ENCODE results near the gene ZNF419. TPM values are rescaled to one million over a fixed set of nuclear protein-coding genes. Genes with fewer than 3 reads are reported as not detected.
A peak's percentile ranks its signal among the peaks of the same experiment; 100 is the strongest.

Gene ZNF419
- total and polyA plus RNA-seq, 9 of the 15 experiments (the other 6 are each of a cell fraction or from before 2014, with no cell fraction given): 0.07 to 5.4 (median 1.5) TPM

DNA sequence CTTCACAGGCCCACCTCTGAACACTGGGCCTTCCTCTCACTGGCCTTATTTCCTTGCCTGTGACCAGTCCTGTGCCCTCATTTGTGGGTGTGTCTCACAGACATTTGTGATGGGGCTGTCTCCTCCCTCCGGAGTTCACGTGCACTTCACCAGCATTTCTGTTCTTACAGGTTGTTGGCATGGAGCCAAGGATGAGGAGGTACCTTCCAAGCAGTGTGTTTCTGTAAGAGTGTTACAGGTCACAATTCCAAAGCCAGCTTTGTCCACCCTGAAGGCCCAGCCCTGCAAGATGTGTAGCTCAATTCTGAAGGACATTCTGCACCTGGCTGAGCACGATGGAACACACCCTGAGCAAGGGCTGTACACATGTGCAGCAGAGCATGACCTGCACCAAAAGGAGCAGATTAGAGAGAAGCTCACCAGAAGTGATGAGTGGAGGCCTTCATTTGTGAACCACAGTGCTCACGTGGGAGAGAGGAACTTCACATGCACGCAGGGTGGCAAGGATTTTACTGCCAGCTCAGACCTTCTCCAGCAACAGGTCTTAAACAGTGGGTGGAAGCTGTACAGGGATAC lies 44.3 kb upstream of the ZNF419 start:
- H3K27me3 ChIP-seq (ENCODE audit: control insufficient read depth in 2 of 2, insufficient read depth in 2 of 2, low read length in 2 of 2): no peaks in the 10 kb centered on the region
- H3K9me3 ChIP-seq (replicated peaks; ENCODE audit: control insufficient read depth, insufficient read depth, low read depth, low read length): peaks cover 9% of the 10 kb centered on the region
- no peak overlapping the region for H3K4me3 ChIP-seq
- no peak overlapping the region for H3K4me2 ChIP-seq (ENCODE audit: insufficient read depth, low read length)
- no peak overlapping the region for H3K9ac ChIP-seq (ENCODE audit: insufficient read depth in 1 of 2, low read depth in 2 of 2, low read length in 2 of 2)
- peaks cover 36% of the 10 kb centered on the region for H3K79me2 ChIP-seq (ENCODE audit: control insufficient read depth, insufficient read depth, low read length)
- H3K9me1 ChIP-seq (ENCODE audit: control insufficient read depth, insufficient read depth, low read length): no peaks in the 10 kb centered on the region
- intact Hi-C loops (cut with micrococcal nuclease) (no loop called here), in situ Hi-C loops (cut with MboI) (no loop called here)
- FAIRE-seq: no peak
- H4K20me1 ChIP-seq (replicated peaks; ENCODE audit: control insufficient read depth, insufficient read depth, low read length): no peaks in the 10 kb centered on the region
- 66% methylated on average over 5 of the region's 5 CpGs for WGBS (ENCODE audit: insufficient coverage, low coverage, missing lambda C conversion rate)
- peaks cover 37% of the 10 kb centered on the region for H3K36me3 ChIP-seq (ENCODE audit: control insufficient read depth, insufficient read depth, low read length)
- H3K4me1 ChIP-seq (replicated peaks in 1 of 2; ENCODE audit: control insufficient read depth in 2 of 2, insufficient read depth in 2 of 2, low read length in 2 of 2): no peaks in the 10 kb centered on the region; a peak in 1 of 5 replicates
- POLR2A ChIA-PET: interaction anchor here (0.5 kb wide), 1 partner anchor 32 kb away, joined by 3 read pairs; no protein-coding TSS in a partner anchor
- no TSS peak for BruUV-seq (replicated peaks)
- no peak overlapping the region for H3K27ac ChIP-seq (ENCODE audit: extremely low read depth, low read depth, low read length)
- no peak for ATAC-seq
- CTCF ChIA-PET (ENCODE audit: low intra/inter-chr PET ratio): no interaction called here
- no peak overlapping the region for H2AFZ ChIP-seq (ENCODE audit: low read depth, low read length)
- no peak for DNase-seq (ENCODE audit: extremely low read depth in 1 of 4, low spot score in 3 of 4)
- TF ChIP-seq, protein P1, sequence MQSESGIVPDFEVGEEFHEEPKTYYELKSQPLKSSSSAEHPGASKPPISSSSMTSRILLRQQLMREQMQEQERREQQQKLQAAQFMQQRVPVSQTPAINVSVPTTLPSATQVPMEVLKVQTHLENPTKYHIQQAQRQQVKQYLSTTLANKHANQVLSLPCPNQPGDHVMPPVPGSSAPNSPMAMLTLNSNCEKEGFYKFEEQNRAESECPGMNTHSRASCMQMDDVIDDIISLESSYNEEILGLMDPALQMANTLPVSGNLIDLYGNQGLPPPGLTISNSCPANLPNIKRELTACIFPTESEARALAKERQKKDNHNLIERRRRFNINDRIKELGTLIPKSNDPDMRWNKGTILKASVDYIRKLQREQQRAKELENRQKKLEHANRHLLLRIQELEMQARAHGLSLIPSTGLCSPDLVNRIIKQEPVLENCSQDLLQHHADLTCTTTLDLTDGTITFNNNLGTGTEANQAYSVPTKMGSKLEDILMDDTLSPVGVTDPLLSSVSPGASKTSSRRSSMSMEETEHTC (IDR thresholded peaks at IDR 0.05): no peak
- TF ChIP-seq NFIC (IDR thresholded peaks at IDR 0.05) (peak; percentile 97), JUND (IDR thresholded peaks at IDR 0.05; ENCODE audit: borderline replicate concordance, low read depth, low read length) (no peak), JUND (tag; IDR thresholded peaks at IDR 0.05; ENCODE audit: borderline replicate concordance, low read depth, low read length) (no peak), MYBL2 (IDR thresholded peaks at IDR 0.05; ENCODE audit: low read depth) (no peak), MYBL2 (CRISPR knock-in tag; IDR thresholded peaks at IDR 0.05; ENCODE audit: borderline replicate concordance) (no peak), ZNF347 (CRISPR knock-in tag; IDR thresholded peaks at IDR 0.05; ENCODE audit: low read depth) (no peak), ZNF707 (CRISPR knock-in tag; conservative IDR thresholded peaks at IDR 0.05) (no peak), NCOA2 (IDR thresholded peaks at IDR 0.05; ENCODE audit: partially characterized antibody in 2 of 2) (no peak), RBM14 (IDR thresholded peaks at IDR 0.05; ENCODE audit: borderline replicate concordance, insufficient read depth, low read depth, low read length) (no peak), NFIX (CRISPR knock-in tag; IDR thresholded peaks at IDR 0.05; ENCODE audit: low read depth) (peak; percentile 86)
- TF ChIP-seq, protein P2, sequence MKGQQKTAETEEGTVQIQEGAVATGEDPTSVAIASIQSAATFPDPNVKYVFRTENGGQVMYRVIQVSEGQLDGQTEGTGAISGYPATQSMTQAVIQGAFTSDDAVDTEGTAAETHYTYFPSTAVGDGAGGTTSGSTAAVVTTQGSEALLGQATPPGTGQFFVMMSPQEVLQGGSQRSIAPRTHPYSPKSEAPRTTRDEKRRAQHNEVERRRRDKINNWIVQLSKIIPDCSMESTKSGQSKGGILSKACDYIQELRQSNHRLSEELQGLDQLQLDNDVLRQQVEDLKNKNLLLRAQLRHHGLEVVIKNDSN (CRISPR knock-in tag; IDR thresholded peaks at IDR 0.05): no peak
- TF ChIP-seq, protein P3, sequence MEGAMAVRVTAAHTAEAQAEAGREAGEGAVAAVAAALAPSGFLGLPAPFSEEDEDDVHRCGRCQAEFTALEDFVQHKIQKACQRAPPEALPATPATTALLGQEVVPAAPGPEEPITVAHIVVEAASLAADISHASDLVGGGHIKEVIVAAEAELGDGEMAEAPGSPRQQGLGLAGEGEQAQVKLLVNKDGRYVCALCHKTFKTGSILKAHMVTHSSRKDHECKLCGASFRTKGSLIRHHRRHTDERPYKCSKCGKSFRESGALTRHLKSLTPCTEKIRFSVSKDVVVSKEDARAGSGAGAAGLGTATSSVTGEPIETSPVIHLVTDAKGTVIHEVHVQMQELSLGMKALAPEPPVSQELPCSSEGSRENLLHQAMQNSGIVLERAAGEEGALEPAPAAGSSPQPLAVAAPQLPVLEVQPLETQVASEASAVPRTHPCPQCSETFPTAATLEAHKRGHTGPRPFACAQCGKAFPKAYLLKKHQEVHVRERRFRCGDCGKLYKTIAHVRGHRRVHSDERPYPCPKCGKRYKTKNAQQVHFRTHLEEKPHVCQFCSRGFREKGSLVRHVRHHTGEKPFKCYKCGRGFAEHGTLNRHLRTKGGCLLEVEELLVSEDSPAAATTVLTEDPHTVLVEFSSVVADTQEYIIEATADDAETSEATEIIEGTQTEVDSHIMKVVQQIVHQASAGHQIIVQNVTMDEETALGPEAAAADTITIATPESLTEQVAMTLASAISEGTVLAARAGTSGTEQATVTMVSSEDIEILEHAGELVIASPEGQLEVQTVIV (CRISPR knock-in tag; IDR thresholded peaks at IDR 0.05; ENCODE audit: borderline replicate concordance): no peak
- TF ChIP-seq, protein P4, sequence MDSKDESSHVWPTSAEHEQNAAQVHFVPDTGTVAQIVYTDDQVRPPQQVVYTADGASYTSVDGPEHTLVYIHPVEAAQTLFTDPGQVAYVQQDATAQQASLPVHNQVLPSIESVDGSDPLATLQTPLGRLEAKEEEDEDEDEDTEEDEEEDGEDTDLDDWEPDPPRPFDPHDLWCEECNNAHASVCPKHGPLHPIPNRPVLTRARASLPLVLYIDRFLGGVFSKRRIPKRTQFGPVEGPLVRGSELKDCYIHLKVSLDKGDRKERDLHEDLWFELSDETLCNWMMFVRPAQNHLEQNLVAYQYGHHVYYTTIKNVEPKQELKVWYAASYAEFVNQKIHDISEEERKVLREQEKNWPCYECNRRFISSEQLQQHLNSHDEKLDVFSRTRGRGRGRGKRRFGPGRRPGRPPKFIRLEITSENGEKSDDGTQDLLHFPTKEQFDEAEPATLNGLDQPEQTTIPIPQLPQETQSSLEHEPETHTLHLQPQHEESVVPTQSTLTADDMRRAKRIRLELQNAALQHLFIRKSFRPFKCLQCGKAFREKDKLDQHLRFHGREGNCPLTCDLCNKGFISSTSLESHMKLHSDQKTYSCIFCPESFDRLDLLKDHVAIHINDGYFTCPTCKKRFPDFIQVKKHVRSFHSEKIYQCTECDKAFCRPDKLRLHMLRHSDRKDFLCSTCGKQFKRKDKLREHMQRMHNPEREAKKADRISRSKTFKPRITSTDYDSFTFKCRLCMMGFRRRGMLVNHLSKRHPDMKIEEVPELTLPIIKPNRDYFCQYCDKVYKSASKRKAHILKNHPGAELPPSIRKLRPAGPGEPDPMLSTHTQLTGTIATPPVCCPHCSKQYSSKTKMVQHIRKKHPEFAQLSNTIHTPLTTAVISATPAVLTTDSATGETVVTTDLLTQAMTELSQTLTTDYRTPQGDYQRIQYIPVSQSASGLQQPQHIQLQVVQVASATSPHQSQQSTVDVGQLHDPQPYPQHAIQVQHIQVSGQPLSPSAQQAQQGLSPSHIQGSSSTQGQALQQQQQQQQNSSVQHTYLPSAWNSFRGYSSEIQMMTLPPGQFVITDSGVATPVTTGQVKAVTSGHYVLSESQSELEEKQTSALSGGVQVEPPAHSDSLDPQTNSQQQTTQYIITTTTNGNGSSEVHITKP (IDR thresholded peaks at IDR 0.05; ENCODE audit: partially characterized antibody): no peak

Measured in K562 (cell line).